ENCODE measurements around the gene PRDM5.

- no peak for TF ChIP-seq POLR2A (IDR thresholded peaks at IDR 0.05)
- TF ChIP-seq CTCF (IDR thresholded peaks at IDR 0.05): no peak
- TF ChIP-seq EP300 (IDR thresholded peaks at IDR 0.05): no peak
Measured at GRCh38 chr4:120839334-120839973, 83.1 kb downstream of the PRDM5 start.
